GM12874 (cell line): ENCODE data around the gene KAZALD1.

Source experiments
- CTCF ChIP-seq: IDR thresholded peaks from 2 replicates; pipeline ENCODE4 v1.5.1; 2011; ENCODE audit warnings: low read depth, mild to moderate bottlenecking, control low read depth, low read length, moderate library complexity; ENCODE audit not compliant: insufficient read depth

Gene KAZALD1

GRCh38 chr10:101061624-101062231 is at the start of gene KAZALD1:
TSS of gene KAZALD1 (plus strand) at chr10:101061989. CDS start at chr10:101062593, 604 bp downstream.
- no peak for TF ChIP-seq CTCF

- peak; percentile 81 for TF ChIP-seq CTCF
These were observed 49.0 kb upstream of the KAZALD1 start for GRCh38 chr10:101012525-101013364.

GRCh38 chr10:101013365-101013825 is 48.4 kb upstream of the KAZALD1 start:
- TF ChIP-seq CTCF: no peak

GRCh38 chr10:101014230-101014884 is 47.4 kb upstream of the KAZALD1 start:
- peak; percentile 98 for TF ChIP-seq CTCF

- TF ChIP-seq CTCF: no peak
These were observed 46.7 kb upstream of the KAZALD1 start for GRCh38 chr10:101014966-101015581.

- TF ChIP-seq CTCF: no peak
These were observed 46.2 kb upstream of the KAZALD1 start for GRCh38 chr10:101015582-101015973.

GRCh38 chr10:101016814-101017213 is 45.0 kb upstream of the KAZALD1 start:
- TF ChIP-seq CTCF: no peak
